ENCODE measurements around the gene GPC6.

GRCh38 chr13:93193682-93194081 lies 32.9 kb upstream of the GPC6 start:
- TF ChIP-seq ZNF780A (CRISPR knock-in tag; IDR thresholded peaks at IDR 0.05) = no peak
- TF ChIP-seq CTCF (IDR thresholded peaks at IDR 0.05 in 2 of 3, conservative IDR thresholded peaks at IDR 0.05 in 1 of 3; ENCODE audit: insufficient read depth in 2 of 3, low read depth in 1 of 3, low read length in 3 of 3) = no peak
- TF ChIP-seq MED1 (CRISPR knock-in tag; IDR thresholded peaks at IDR 0.05; ENCODE audit: borderline replicate concordance) = no peak
- TF ChIP-seq ZNF253 (CRISPR knock-in tag; conservative IDR thresholded peaks at IDR 0.05) = no peak
- TF ChIP-seq REST (IDR thresholded peaks at IDR 0.05; ENCODE audit: borderline replicate concordance) = no peak
- TF ChIP-seq REST (CRISPR knock-in tag; IDR thresholded peaks at IDR 0.05; ENCODE audit: low read depth) = no peak
- TF ChIP-seq ZNF277 (CRISPR knock-in tag; IDR thresholded peaks at IDR 0.05; ENCODE audit: borderline replicate concordance) = no peak
- TF ChIP-seq ELF1 (tag; IDR thresholded peaks at IDR 0.05) = no peak
- TF ChIP-seq RHOXF2B (CRISPR knock-in tag; conservative IDR thresholded peaks at IDR 0.05) = no peak
- no peak for TF ChIP-seq MAX (CRISPR knock-in tag; IDR thresholded peaks at IDR 0.05)
- TF ChIP-seq USF1 (CRISPR knock-in tag; IDR thresholded peaks at IDR 0.05) = no peak
- TF ChIP-seq GTF2F1 (IDR thresholded peaks at IDR 0.05; ENCODE audit: low read depth, low read length) = no peak
